SK-N-SH (cell line): ENCODE data around the gene ZNF277. TPM values are rescaled to one million over a fixed set of nuclear protein-coding genes. Genes with fewer than 3 reads are reported as not detected.

Source experiments
- CTCF ChIA-PET: fragments of 300-600, 350-600 bp; formaldehyde crosslinking; extraction: SDS; loops from one replicate; lab custom pipeline; 2021; lab: Yijun Ruan, JAX
- POLR2A ChIA-PET: fragments of 350-600 bp; sonication (Branson Sonifier 250); formaldehyde crosslinking; extraction: SDS; loops from one replicate; lab custom pipeline; 2020; ENCODE audit warnings: antibody characterized with exemption, inconsistent platforms; lab: Yijun Ruan, JAX
- DNase-seq: peaks from one replicate; pipeline ENCODE4 v3.0.0; 2012
- H2AFZ ChIP-seq: fragments of 200-600 bp; sonication (generic); 2 replicates; pipeline ENCODE4 v1.8.1; 2016; ENCODE audit warnings: antibody characterized with exemption, mild to moderate bottlenecking, low read depth
- H3F3A ChIP-seq: fragments of 200-600 bp; sonication (generic); replicated peaks from 2 replicates; pipeline ENCODE3; 2016; ENCODE audit warnings: antibody characterized with exemption, mild to moderate bottlenecking; ENCODE audit not compliant: insufficient read depth
- H3K27ac ChIP-seq, 2 experiments: fragments of 200-500 bp in 1 of 2; fragments of 200-600 bp in 1 of 2; sonication (Bioruptor generic) in 1 of 2; sonication (generic), shearing (Covaris generic) in 1 of 2; 2 replicates each; pipeline versions ENCODE4 v1.5.1 to v1.6.1; 2014 to 2016; ENCODE audit warnings: low read depth in 2 of 2, inconsistent platforms in 1 of 2, low read length in 1 of 2, mild to moderate bottlenecking in 1 of 2, mixed read lengths in 1 of 2
- H3K27me3 ChIP-seq: fragments of 200-600 bp; sonication (generic), shearing (Covaris generic); 2 replicates; pipeline ENCODE4 v1.6.1; 2016; ENCODE audit warnings: mixed run types; ENCODE audit not compliant: insufficient read depth
- H3K36me3 ChIP-seq, 2 experiments: fragments of 200-500 bp in 1 of 2; fragments of 200-600 bp in 1 of 2; sonication (Bioruptor generic) in 1 of 2; sonication (generic) in 1 of 2; replicated peaks in 1 of 2; 2 replicates each; pipeline versions ENCODE3 to v1.5.1; 2014 to 2016; ENCODE audit warnings: low read length in 1 of 2, mild to moderate bottlenecking in 1 of 2; ENCODE audit not compliant: insufficient read depth in 2 of 2, control insufficient read depth in 1 of 2
- H3K4me1 ChIP-seq, 2 experiments: fragments of 200-500 bp in 1 of 2; fragments of 200-600 bp in 1 of 2; sonication (Bioruptor generic) in 1 of 2; sonication (generic), shearing (Covaris generic) in 1 of 2; 2 replicates each; pipeline versions ENCODE4 v1.5.1 to v1.6.1; 2014 to 2016; ENCODE audit warnings: low read depth in 1 of 2, low read length in 1 of 2, mixed run types in 1 of 2; ENCODE audit not compliant: insufficient read depth in 2 of 2, control insufficient read depth in 1 of 2
- H3K4me2 ChIP-seq: fragments of 200-600 bp; sonication (generic), shearing (Covaris generic); 2 replicates; pipeline ENCODE4 v1.6.1; 2017; ENCODE audit warnings: mixed run types
- H3K4me3 ChIP-seq, 2 experiments: fragments of 200-500 bp in 1 of 2; fragments of 200-600 bp in 1 of 2; sonication (Bioruptor generic) in 1 of 2; sonication (generic), shearing (Covaris generic) in 1 of 2; 2 replicates each; pipeline versions ENCODE4 v1.5.1 to v1.8.1; 2014 to 2016; ENCODE audit warnings: low read depth in 2 of 2, inconsistent platforms in 1 of 2, low read length in 1 of 2, mild to moderate bottlenecking in 1 of 2, mixed read lengths in 1 of 2, moderate library complexity in 1 of 2
- H3K79me2 ChIP-seq: fragments of 200-600 bp; sonication (generic); 2 replicates; pipeline ENCODE4 v1.8.1; 2017; ENCODE audit warnings: mild to moderate bottlenecking; ENCODE audit not compliant: insufficient read depth
- H3K9ac ChIP-seq: fragments of 200-600 bp; sonication (generic); 2 replicates; pipeline ENCODE4 v1.6.1; 2017; ENCODE audit warnings: mixed run types
- H3K9me2 ChIP-seq: fragments of 200-600 bp; sonication (generic); 2 replicates; pipeline ENCODE4 v1.6.1; 2017; ENCODE audit warnings: mixed run types
- H3K9me3 ChIP-seq: fragments of 200-600 bp; sonication (generic); 2 replicates; pipeline ENCODE4 v1.6.1; 2017; ENCODE audit warnings: mixed run types, mild to moderate bottlenecking, moderate library complexity
- H4K20me1 ChIP-seq: fragments of 200-600 bp; sonication (generic); 2 replicates; pipeline ENCODE4 v1.6.1; 2017; ENCODE audit warnings: mild to moderate bottlenecking, mixed run types; ENCODE audit not compliant: insufficient read depth
- CHD2 ChIP-seq: fragments of 150-350 bp; IDR thresholded peaks from 2 replicates; pipeline ENCODE4 v1.6.1; 2018; ENCODE audit warnings: low read length; ENCODE audit not compliant: partially characterized antibody
- FOXJ3 ChIP-seq: sonication (generic); formaldehyde crosslinking; IDR thresholded peaks from 2 replicates; pipeline ENCODE4 v1.5.1; 2020; ENCODE audit warnings: mild to moderate bottlenecking, missing genetic modification reagents
- GATA2 ChIP-seq: sonication (generic); formaldehyde crosslinking; IDR thresholded peaks from 2 replicates; pipeline ENCODE4 v1.5.0; 2020; ENCODE audit warnings: mild to moderate bottlenecking, missing genetic modification reagents
- MEF2A ChIP-seq: IDR thresholded peaks from 2 replicates; pipeline ENCODE4 v1.4.0; 2012; ENCODE audit warnings: low read depth, borderline replicate concordance
- NFIC ChIP-seq: IDR thresholded peaks from 2 replicates; pipeline ENCODE4 v1.4.0; 2012; ENCODE audit warnings: borderline replicate concordance
- RAD21 ChIP-seq: IDR thresholded peaks from 2 replicates; pipeline ENCODE4 v1.6.1; 2012; ENCODE audit warnings: mild to moderate bottlenecking, low read length
- RCOR1 ChIP-seq: fragments of 150-350 bp; IDR thresholded peaks from 2 replicates; pipeline ENCODE4 v1.6.1; 2017; ENCODE audit warnings: antibody characterized with exemption, low read length
- RFX5 ChIP-seq: IDR thresholded peaks from 2 replicates; pipeline ENCODE4 v1.6.1; 2012; ENCODE audit warnings: mild to moderate bottlenecking, improper control_type of control experiment, low read length
- RXRA ChIP-seq: IDR thresholded peaks from 2 replicates; pipeline ENCODE4 v1.4.0; 2012; ENCODE audit warnings: low read depth, mild to moderate bottlenecking, borderline replicate concordance
- TAF1 ChIP-seq: IDR thresholded peaks from 2 replicates; pipeline ENCODE4 v1.6.1; 2012; ENCODE audit warnings: low read depth, mild to moderate bottlenecking, low read length, moderate library complexity, borderline replicate concordance
- WGBS: methylation state at CpG from one replicate; pipeline ENCODE4 v1.1.6; 2017; ENCODE audit warnings: low lambda C conversion rate; 5-methylcytosine and 5-hydroxymethylcytosine counted together
- polyA plus RNA-seq, 3 experiments: library from polyadenylated mRNA; depleted of rRNA; stranded (reverse); fragments of >200 nt; gene quantifications; 2 replicates each; pipeline ENCODE4 v1.2.3, GENCODE V29; 2012
- TF ChIP-seq, protein P1 (sequence below): fragments of 150-350 bp; IDR thresholded peaks from 2 replicates; pipeline ENCODE4 v1.6.1; 2016; ENCODE audit warnings: mild to moderate bottlenecking, low read depth, low read length
- TF ChIP-seq, protein P2 (sequence below): IDR thresholded peaks from 2 replicates; pipeline ENCODE4 v1.6.1; 2012; ENCODE audit warnings: mild to moderate bottlenecking, low read depth, low read length, moderate library complexity
- TF ChIP-seq, protein P3 (sequence below): IDR thresholded peaks from 2 replicates; pipeline ENCODE4; 2012
- TF ChIP-seq, protein P4 (sequence below): IDR thresholded peaks from 2 replicates; pipeline ENCODE4 v1.4.0; 2012; ENCODE audit warnings: low read depth, borderline replicate concordance

Gene ZNF277
- polyA plus RNA-seq, 1 of the 3 experiments (the other 2 are of a cell fraction): 11.5 TPM

DNA sequence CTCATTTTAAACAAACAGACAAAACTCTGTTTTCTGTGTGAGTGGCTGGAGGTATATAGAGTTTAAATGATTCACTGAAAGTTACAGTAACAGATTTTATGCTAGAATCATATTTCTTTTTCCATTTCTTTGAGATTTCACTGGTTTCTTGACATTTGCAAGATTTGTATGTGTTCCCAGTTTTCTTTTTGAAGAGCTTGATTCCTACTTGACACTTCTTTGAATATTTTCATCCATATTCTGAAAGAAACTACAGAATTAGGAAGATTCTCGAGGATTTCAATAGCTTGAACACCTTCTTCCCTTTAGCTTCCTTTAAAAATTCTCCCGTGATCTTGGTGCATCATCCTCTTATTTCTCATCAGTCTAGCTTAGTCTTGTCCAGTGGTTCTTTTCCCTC, 93.6 kb downstream of the ZNF277 start (continued):
- no peak for TF ChIP-seq MEF2A
- no peak for TF ChIP-seq FOXJ3 (CRISPR knock-in tag)

DNA sequence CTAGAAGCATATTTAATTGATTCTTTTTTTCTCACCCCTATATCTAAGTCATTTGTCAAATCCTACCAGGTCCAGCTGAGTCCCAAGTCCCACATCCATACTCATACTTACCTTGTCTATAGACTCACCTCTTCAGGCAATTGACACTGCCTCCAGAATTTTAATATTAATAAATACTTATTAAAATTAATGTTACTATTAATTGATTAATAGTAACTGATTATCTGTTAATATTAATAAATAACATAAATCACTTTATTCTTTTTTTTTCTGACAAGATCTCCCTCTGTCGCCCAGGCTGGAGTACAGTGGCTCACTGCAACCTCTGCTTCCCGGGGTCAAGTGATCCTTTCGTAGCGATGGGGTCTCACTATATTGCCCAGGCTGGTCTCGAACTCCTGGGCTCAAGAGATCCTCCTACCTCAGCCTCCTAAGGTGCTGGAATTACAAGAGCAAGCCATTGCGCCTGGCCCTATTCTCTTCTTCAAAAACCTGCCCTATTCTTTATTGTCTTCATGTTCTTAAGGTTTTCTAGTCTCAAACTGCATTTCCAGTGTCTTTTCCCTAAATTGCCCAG, 94.4 kb downstream of the ZNF277 start:
- Histone ChIP-seq H3K9ac (no peak overlapping the region), H3K4me1 (no peaks in the 10 kb centered on the region; a peak in 1 of 4 replicates), H3K27ac (no peak overlapping the region), H4K20me1 (no peaks in the 10 kb centered on the region), H3K4me2 (no peak overlapping the region), H3K9me3 (no peaks in the 10 kb centered on the region), H3K27me3 (no peaks in the 10 kb centered on the region), H3K4me3 (no peak overlapping the region), H2AFZ (no peak overlapping the region), H3K79me2 (no peaks in the 10 kb centered on the region), H3F3A (peaks cover 2% of the 10 kb centered on the region), H3K9me2 (no peaks in the 10 kb centered on the region), H3K36me3 (peaks cover 32 to 34% of the 10 kb centered on the region in 2 experiments)
- ChIA-PET POLR2A (no interaction called here), CTCF (interaction anchor here (1.6 kb wide), 1 partner anchor 11 kb away, joined by 4 read pairs; no protein-coding TSS in a partner anchor)
- TF ChIP-seq GATA2: no peak
- TF ChIP-seq, protein P1, sequence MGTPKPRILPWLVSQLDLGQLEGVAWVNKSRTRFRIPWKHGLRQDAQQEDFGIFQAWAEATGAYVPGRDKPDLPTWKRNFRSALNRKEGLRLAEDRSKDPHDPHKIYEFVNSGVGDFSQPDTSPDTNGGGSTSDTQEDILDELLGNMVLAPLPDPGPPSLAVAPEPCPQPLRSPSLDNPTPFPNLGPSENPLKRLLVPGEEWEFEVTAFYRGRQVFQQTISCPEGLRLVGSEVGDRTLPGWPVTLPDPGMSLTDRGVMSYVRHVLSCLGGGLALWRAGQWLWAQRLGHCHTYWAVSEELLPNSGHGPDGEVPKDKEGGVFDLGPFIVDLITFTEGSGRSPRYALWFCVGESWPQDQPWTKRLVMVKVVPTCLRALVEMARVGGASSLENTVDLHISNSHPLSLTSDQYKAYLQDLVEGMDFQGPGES: no peak
- no peak for TF ChIP-seq CHD2
- no peak for TF ChIP-seq RFX5
- TF ChIP-seq, protein P2, sequence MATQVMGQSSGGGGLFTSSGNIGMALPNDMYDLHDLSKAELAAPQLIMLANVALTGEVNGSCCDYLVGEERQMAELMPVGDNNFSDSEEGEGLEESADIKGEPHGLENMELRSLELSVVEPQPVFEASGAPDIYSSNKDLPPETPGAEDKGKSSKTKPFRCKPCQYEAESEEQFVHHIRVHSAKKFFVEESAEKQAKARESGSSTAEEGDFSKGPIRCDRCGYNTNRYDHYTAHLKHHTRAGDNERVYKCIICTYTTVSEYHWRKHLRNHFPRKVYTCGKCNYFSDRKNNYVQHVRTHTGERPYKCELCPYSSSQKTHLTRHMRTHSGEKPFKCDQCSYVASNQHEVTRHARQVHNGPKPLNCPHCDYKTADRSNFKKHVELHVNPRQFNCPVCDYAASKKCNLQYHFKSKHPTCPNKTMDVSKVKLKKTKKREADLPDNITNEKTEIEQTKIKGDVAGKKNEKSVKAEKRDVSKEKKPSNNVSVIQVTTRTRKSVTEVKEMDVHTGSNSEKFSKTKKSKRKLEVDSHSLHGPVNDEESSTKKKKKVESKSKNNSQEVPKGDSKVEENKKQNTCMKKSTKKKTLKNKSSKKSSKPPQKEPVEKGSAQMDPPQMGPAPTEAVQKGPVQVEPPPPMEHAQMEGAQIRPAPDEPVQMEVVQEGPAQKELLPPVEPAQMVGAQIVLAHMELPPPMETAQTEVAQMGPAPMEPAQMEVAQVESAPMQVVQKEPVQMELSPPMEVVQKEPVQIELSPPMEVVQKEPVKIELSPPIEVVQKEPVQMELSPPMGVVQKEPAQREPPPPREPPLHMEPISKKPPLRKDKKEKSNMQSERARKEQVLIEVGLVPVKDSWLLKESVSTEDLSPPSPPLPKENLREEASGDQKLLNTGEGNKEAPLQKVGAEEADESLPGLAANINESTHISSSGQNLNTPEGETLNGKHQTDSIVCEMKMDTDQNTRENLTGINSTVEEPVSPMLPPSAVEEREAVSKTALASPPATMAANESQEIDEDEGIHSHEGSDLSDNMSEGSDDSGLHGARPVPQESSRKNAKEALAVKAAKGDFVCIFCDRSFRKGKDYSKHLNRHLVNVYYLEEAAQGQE: no peak
- TF ChIP-seq, protein P3, sequence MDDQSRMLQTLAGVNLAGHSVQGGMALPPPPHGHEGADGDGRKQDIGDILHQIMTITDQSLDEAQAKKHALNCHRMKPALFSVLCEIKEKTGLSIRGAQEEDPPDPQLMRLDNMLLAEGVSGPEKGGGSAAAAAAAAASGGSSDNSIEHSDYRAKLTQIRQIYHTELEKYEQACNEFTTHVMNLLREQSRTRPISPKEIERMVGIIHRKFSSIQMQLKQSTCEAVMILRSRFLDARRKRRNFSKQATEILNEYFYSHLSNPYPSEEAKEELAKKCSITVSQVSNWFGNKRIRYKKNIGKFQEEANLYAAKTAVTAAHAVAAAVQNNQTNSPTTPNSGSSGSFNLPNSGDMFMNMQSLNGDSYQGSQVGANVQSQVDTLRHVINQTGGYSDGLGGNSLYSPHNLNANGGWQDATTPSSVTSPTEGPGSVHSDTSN: no peak
- TF ChIP-seq RCOR1: no peak
- TF ChIP-seq, protein P4, sequence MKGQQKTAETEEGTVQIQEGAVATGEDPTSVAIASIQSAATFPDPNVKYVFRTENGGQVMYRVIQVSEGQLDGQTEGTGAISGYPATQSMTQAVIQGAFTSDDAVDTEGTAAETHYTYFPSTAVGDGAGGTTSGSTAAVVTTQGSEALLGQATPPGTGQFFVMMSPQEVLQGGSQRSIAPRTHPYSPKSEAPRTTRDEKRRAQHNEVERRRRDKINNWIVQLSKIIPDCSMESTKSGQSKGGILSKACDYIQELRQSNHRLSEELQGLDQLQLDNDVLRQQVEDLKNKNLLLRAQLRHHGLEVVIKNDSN: no peak
- no peak for TF ChIP-seq RXRA
- no peak for TF ChIP-seq NFIC
- TF ChIP-seq RAD21: no peak
- no peak for TF ChIP-seq TAF1
- no peak for TF ChIP-seq MEF2A
- WGBS: 95% methylated on average over 6 of the region's 6 CpGs
- DNase-seq: no peak
